ENCODE measurements around the gene KIF17.
"Not testable (repeated sequence)": the region's sequence is repeated elsewhere in the genome, so short reads cannot be mapped to it uniquely, and the experiment has no call there.

The KIF17 gene

DNA sequence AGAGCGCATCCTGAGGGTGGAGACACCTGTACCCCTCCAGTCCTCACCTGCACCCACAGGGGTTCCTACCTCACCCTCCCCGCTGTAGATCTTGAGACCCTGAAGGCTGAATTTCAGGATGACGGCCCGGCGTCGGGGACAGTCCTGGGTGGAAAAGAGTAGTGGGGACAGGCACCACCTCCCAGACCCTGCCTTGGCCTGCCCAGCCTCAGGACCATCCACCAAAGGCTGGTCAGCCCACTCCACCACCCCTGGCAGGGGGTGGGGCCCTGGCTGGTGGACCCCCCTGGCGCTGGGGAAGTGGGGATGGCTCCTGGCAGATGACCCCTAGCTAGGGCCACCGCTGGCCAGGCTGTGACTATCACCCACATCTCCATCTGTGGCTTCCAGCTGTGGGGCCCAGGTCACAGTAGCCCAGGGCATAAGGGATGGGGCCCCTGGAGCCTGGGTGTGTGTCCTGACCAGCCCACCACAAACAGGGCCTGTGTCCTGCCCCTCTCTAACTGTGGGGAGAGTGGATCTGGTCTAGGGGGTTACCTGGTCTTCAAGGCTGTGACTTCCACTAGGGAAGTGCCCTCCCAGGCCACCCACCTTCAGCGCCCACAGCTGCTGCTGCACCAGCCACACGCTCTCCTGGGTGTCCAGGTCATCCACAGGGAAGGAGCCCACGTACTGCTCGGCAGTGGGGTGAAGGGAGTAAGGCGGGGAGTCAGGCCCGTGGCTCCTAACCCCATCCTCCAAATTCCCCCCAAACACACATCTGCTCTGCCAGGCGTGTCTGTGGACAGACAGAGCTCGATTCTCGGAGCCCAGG is 9.3 kb upstream of the KIF17 start:
- DNase-seq = no peak

DNA sequence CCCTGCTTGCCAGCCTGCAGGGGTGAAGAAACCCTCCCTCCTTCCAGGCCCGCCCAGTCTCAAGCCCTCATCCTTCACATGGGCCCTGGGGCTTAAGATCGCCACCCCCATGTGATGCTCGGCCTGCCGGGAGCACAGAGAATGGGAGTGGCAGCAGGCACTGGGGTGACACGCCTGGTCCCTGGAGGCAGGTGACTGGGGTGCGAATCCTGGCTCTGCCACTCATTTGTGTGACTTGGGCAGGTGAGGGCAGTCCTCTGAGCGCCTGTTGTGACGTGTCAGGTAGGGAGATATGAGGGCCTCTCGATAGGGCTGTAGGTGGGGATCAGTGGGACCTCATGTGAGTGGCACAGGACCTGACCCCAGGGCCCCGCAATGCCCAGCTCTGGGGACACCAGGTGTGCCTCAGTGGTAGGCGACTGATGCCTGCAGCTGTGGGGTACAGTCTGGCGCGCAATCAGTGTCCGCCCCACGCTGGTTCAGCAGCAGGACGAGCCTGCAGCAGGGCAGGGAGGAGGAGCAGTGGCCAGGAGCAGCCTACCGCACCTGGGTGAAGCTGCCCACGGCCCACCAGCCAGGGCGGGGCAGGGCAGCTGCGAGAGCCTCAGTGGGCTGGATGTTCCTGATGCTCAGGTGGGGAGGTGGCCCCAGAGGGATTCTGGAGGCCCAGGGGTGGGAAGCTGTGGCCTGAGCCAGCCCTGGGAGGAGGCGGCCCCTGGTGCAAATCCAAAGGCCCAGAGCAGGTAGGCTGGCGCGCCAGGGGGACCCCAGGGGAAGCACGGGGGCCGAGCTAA is 8.5 kb upstream of the KIF17 start:
- no peak for DNase-seq

DNA sequence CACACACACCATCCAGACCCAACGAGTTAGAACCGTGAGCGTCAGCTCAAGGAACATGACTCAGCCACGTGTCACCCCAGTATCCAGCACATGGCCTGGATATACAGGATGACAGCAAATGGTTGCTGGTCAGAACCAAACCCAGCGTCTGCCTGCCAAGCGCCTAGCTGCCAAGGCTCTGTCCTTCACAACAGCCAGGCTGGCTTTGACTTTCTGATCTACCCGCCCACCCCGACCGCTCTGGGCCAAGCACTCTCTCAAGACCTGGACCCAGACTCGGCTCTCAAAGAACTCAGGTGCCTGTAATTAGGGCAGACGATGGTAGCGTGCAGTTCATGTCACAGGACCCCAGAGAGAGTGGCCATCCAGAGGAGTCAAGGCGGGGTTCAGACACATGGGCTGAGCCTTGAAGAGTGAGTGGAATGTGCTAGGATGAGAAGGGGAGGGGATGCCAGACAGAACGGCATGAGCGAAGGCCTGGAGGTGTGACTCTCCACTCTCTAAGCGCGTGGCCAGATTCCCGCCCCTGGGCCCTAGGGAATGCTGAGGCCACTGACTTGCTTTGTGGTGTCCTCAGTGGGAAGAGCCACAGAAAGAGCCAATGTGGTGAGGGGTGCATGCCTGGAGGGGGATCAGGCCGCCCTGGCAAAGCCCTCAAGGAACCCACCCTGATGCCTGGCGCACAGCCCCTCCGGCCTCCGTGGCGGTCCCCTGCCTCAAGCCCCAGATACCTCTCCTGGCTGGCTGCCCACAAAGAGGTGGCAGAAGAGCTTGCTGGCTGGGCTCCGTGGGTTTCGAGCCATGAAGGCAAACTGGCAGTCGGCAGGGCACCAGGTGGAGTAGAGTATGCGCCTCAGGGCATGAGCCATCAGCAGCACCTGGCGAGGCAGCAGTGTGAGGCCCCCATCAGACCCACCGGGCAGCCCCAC is 7.6 kb upstream of the KIF17 start:
- no peak for DNase-seq

DNA sequence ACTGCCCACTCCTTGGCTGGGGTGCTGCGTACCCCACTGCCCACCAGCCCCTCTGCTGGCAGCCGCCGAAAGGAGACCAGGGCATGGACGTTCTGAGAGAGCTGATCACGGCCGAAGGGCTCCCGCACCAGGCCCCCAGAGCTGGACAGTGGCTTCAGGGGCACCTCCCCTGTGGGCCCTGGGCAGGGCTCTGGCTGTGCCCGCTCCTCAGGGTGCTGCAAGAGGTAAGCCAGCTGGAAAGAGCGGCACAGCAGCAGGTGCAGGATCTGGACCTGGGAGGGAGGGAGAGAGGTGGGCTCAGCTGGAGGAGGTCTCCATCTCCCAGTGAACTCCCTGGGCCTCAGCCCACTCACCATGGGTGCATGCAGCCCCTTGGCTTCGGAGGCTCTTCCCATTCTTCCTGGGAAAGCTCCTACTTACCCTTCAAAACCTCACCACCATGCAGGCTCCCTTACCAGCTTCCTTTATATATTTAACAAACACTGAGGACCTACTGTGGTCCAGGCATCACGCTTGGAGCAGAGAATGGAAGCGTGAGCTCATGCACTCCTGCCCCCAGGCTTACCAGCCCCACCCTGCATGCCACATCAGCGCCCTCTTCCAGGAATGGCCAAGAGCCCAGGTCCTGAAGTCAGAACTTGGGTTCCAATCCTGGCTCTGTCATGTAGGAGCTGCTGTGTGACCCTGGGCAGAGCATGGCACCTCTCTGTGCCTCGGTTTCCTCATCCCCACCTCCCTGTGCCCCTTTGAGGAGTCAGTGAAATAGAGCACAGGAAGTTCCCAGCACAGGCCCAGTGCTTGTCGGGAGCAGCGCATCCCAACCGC is 6.8 kb upstream of the KIF17 start:
- DNase-seq = no peak

DNA sequence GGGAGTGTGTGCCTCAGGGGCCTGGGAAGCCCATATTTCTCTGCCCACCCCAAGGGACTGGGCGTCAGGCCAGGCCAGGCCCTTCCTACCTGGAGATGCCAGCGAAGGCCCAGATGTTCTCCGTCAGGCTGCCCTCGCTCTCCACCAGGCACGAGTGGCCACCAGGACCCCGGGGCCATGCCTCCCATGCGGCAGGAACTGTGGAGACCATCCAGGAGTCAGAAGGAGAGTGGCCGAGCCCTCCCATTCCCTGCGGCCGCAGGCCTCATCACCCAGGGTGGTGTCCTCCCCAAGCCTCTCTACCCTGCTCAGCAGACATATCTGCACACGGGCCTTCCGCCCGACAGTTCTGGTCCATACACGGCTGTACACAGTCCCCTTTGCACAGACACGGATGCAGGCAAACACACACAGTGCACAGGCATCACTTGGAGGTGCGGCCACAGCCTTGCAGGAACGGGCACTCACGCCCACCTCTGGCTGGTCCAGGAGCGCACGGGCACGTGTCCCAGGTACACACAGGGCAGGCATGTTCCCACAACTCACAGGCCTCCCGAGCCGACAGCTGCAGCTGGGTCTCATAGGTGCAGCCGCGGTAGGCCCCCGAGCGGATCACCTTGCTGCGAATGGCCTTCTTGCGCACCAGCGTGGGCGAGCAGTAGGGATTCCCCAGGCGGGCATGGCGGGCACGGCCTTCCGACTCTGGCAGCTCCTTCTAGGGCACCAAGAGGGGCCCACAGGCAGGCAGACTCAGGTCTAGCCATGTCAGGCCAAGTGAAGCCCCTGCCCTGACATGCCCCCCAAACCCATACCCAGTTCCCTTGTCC is 5.9 kb upstream of the KIF17 start:
- no peak for DNase-seq

DNA sequence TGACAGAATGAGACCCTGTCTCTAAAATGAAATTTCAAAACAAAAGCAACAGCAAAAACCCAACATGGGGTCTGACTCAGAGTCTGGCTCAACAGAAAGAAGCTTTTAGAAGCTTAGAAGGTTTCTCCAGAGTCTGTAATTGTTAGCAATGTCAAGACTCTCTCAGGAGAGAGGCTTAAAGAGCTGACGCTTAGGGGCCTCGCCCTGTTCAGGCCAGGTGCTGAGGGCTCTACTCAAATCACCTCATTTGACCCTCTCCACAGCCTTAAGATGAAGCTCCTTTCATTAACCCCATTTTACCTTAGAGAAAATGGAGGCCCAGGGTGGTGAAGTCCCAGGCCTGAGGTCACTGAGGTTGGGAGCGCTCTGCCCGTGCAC is 5.3 kb upstream of the KIF17 start:
- no peak for DNase-seq

DNA sequence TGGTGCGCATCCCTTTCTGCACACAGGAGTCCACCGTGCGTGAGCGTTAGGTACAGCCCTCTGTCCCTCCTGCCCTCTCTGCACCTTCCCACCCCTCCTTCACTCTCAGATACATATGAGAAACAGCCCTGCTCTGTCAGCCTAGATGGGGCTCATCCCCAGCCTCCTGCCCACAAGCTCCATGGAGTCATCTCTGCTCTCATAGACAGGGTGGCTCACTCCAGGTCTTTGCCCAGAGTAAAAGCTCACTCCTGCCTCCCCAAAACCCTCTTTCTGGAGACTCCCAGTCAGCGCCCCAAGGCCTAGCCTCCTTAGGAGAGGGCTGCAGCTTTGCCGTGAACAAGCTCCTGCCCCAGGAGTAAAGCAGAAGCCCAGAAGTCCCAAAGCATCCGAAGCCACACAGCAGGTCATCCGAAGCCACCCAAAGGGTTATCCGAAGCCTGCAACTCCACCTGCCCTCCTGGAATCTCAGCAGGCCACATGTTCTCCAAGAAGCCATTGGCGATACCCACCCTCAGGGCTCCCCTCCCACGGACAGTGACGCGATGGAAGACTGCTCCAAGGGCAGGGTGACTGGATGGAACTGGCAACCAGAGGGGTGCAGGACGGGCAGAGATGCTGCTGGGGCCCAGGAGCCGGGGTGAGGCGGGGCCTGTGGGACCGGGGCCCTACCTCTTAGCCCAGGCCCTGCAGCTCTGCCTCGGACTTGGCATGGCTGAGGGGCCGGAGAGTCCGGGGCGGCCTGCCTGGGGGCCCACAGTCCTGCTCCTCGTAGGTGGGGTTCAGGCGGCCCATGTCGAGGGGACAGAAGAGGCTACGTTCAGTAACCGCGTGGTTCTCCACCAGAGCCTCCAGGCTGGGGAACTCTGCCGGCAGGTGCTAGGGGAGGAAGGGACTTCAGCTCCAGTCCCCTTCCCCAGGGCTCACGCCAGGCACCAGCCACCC is 3.6 kb upstream of the KIF17 start:
- no peak for DNase-seq

DNA sequence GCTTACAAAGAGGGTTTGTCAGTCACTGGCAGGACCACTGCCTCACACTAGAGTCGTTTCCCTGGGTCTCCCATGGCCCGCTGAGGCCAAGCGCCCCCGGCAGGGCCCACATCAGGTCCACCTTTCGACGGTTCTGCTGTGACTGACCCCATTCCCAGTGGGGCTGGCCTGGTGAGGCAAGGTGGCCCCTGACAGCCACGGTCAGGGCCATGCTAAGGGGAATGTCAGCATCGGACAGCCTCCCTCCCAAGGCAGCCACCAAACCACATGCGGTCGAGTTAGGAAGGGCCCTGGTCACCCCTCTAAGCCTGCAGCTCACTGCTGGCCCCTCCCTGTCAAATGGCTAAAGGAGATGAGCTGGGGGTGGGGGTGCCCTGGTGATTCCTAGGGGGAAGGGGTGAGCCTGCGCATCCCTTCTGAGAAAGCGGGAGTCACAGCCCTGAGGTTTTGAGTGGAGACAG is 2.9 kb upstream of the KIF17 start:
- DNase-seq = no peak

DNA sequence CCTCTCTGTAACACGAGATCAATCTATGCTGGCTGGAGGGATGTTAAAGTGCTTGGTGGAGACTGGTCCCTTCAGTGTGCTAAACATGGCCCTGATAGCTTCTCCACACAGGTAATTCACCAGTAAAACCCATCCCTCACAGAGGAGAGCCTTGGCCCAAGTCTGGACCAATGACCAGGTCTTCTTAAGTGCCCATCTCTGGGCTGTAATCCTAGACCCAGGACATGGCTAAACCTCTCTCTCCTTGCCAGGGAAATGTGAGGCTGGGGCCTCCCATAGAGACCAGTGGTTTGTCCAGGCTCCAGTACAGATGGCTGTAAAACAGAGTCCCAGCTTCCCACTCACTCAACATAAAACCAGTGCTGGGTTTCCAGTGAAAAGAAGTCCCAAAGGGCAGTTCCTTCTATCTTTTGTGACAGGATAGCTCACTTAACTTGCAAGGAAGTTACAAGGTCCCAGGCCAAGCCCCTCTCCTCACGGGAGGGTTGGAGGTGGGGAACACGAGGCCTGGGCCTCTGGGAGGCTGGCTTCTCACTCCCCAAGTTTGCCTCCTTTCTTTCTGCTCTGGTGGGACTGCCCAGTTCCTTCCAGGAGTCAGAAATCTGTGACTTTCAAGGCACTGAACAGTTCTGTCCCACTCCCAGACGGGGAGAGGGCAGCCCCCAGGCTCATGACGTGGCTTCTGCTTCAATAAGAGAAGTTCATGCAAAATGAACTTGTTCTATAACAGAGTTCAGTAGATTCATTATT is 2.2 kb upstream of the KIF17 start:
- DNase-seq = no peak

DNA sequence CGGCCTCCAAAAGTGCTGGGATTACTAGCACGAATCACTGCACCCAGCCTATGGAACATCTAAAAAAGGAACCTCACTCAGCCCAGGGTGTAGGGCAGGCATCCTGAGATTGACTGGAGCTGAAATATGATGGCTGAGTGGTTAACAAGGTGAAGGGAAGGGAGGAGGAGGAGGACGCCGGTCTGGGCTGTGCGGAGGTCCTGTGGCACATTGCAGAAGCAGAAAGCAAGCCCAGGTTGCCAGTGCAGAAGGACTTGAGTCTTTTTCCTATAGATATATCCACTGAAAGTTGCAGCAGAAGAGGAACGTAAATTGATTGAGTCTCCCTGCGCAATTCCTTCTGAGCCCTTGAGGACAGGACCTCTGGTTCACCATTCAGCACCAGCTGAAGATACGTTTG is 1.5 kb upstream of the KIF17 start:
- DNase-seq = no peak

DNA sequence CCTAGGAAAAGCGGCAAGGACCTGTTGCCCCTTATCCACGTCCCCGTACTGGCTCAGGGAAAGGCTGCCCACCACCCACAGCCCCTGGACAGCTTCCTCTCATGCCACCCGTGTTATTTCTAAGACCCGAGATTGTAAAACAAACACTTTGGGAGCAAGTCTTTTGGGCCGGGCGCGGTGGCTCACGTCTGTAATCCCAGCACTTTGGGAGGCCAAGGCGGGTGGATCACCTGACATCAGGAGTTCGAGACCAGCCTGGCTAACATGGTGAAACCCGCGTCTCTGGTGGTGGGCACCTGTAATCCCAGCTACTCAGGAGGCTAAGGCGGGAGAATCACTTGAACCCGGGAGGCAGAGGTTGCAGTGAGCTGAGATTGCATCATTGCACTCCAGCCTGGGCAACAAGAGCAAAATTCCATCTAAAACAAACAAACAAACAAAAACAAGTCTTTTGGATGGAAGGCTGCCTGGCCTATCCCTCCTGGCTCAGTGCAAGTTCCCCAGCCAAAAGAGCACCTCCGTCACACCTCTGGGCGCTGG is 606 bp upstream of the KIF17 start:
- DNase-seq = not testable (repeated sequence)

DNA sequence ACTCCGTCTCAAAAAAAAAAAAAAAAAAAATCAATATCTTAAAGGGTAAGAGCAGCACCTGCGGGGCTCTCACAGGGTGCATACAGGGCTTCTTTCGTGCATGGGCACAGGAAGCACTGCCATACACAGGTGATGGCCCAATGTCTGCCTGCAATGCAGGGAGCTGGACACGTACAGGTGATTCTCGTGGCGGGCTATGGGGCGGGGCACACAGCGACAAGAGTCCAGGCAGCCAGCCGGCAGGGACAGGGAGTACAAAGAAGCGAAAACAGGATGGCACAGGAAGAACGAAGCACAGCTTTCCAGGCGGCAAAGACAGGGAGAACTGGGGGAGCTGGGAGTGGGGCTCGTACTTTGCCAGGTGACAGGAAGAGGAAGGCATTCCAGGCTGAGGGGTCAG is 1.6 kb downstream of the KIF17 start:
- no peak for DNase-seq

DNA sequence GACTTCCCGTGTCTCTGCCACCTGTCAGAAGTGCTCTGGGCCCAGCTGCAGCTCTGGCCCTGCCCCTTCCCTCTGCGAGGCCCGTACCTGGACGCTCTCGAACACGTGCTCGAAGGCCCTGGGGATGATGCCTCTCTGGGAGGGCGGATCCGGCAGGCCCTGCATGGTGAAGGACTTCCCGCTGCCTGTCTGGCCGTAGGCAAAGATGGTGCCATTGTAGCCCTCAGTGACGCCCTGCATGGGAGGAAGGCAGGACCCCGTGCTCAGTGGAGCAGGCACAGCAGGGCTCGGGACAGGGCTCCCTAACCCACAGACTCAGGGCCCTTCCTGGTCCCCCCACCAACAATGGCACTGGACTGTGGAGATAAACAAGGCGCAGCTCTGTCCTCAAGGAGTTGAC is 2.4 kb downstream of the KIF17 start:
- no peak for DNase-seq

DNA sequence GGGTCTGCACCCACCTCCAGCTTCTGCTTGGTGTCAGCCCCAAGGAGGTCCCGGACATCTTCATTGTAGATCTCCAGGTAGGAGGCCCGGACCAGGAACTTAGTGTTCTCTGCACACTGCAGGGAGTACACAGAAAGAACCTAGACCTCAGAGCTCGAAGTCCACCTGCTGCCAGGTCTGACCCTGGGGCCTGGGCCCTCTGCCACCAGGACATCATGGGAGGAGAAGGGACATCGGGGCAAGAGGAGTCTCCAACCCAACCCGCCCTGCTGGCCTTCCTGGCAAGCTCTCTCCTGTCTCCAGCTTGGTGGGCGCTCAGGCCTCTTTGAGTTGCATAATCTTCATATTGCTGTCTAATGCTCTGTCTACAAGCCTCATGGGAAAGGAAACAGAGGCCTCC is 4.4 kb downstream of the KIF17 start:
- no peak for DNase-seq

DNA sequence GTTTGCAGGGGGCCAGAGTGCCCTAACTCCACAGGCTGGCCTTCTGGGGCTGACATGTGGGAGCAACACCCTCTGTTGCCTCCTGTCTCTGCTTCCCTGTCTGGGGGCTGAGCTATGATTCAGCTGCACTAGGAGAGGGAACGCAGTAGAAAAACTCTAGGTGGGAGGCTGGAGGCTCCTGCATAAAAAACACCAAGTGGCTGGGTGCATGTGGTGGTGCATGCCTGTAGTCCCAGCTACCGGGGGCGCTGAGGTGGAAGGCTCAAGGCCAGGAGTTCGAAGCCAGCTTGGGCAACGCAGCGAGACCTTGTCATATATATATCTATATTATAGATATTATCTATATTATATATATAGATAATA is 5.6 kb downstream of the KIF17 start:
- no peak for DNase-seq

DNA sequence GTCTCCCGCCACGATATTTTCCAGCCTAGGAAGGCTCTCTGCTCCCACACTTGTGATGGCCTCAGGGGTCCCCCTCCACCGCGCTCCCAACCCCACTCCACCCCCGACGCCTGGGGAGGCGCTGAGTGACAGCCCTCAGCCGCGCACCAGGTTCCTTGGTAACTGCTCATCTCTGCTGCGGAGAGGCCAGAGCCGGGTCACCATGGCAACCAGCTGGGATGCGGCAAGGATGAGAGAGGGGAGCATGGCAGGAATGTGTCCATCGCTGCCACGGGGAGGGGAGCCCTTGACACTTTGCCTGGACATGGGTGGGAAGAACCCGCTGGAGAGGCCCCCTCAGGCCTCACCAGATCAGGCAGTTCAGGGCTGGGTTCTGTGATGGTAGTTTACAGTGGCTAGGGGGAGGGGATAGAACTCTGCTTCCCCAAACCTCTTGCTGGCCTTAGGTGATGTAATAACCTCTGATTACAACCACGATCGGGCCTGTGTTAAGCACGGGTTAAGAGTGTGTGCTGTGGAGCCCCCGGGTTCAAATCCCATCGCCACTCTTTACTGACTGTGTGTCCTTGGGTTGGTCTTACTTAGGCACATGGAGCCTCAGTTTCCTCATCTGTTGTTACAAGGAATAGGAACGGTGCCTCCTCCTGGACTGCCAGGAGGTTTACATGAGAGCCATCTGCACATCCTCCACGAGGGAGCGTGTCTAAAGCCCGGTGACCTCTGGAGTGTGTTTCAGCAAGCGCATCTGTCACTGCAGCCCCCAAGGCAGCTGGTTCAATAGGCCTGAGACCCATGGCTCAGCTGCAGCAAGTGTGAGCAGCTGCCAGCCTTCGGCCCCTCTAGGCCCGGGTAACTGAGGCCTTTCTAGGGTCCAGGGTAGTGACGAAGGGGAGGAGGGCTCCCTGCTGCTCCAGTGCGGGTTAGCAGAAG is 6.3 kb downstream of the KIF17 start:
- no peak for DNase-seq

DNA sequence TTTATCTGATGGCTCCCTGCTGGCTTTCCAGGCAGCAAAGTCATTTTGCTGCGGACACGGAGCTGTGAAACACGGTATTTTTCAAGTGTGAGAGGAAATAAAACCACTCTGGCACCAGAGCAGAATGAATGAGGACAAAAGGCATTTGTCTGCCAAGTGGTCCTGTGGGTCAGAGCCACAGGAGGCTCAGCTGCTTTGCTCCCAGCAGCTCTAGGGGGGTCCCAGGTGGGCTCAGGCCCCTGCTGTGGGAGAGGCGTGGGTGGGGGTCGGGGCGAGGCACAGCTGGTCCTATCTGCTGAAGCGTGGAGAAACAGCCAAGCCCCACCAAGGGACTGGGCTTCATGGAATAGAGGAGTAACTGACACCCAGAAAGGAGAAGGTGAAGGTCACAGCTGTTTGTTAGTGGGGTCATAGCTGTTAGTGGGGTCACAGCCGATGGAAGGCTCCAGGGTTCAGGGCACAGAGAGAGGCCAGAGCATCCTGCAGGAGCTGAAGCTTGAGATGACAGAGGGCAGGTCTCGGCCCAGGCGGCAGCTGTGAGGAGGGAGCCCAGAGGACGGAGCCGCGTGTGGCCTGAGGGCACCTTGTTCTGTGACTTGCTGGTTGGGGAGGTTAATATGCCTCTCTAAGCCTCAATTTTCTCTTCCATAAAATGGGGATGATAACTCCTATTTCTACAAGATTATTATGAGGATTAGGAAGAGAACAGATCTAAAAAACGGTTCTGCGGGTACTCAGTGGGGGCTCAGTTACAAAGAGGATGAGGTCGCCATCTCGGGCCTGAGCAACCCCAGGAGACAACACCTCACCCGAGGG is 7.1 kb downstream of the KIF17 start:
- DNase-seq = no peak

Measured in NCI-H187 treated with DMSO at 0.1 percent for 48 hours (cell line).